Heart left ventricle (tissue), 16 donors: ENCODE data around the gene ATRNL1. TPM values are rescaled to one million over a fixed set of nuclear protein-coding genes. Genes with fewer than 3 reads are reported as not detected.

Source experiments
- ATAC-seq, 4 donors: fragments of 200-7000 bp; cut with Tn5 transposase; one replicate each; pipeline ENCODE4 v1.9.1; 2020 to 2022; ENCODE audit warnings: moderate library complexity in 4 of 4, mild to moderate bottlenecking in 3 of 4, moderate number of reproducible peaks in 1 of 4
- DNase-seq, 5 donors: peaks; one replicate each; pipeline ENCODE4 v3.0.0-alpha.2; 2020
- H3K27ac ChIP-seq, 12 donors: fragments of 200-600 bp; sonication (generic) in 4 of 12; one replicate each; pipeline versions ENCODE4 v1.5.0 to v1.8.0; 2016 to 2022; ENCODE audit warnings: mild to moderate bottlenecking in 2 of 12
- H3K27me3 ChIP-seq, 9 donors: fragments of 200-600 bp; sonication (generic) in 2 of 9; one replicate each; pipeline versions ENCODE4 v1.5.1 to v1.8.0; 2016 to 2022; ENCODE audit warnings: mild to moderate bottlenecking in 3 of 9
- H3K36me3 ChIP-seq, 9 donors: fragments of 200-600 bp; sonication (generic) in 2 of 9; one replicate each; pipeline versions ENCODE4 v1.5.0 to v1.8.0; 2018 to 2022; ENCODE audit warnings: mild to moderate bottlenecking in 2 of 9
- H3K4me1 ChIP-seq, 12 donors: fragments of 200-600 bp; sonication (generic) in 4 of 12; one replicate each; pipeline versions ENCODE4 v1.5.0 to v1.8.0; 2016 to 2022; ENCODE audit warnings: mild to moderate bottlenecking in 3 of 12
- H3K4me3 ChIP-seq, 12 donors: fragments of 200-600 bp; sonication (generic) in 4 of 12; one replicate each; pipeline versions ENCODE4 v1.5.0 to v1.8.0; 2017 to 2022; ENCODE audit warnings: mild to moderate bottlenecking in 9 of 12, moderate library complexity in 4 of 12
- H3K9me3 ChIP-seq, 12 donors: fragments of 200-600 bp; sonication (generic) in 4 of 12; one replicate each; pipeline versions ENCODE4 v1.5.0 to v1.8.0; 2016 to 2022; ENCODE audit warnings: mild to moderate bottlenecking in 1 of 12
- POLR2A ChIP-seq, 2 donors: fragments of 450-650 bp; IDR thresholded peaks; one replicate each; pipeline ENCODE4 v1.6.1; 2017; ENCODE audit warnings: antibody characterized with exemption in 2 of 2, mild to moderate bottlenecking in 2 of 2, moderate library complexity in 2 of 2
- WGBS, 4 donors: extraction: QIAGEN DNeasy Blood & Tissue Kit in 2 of 4; methylation state at CpG; one replicate each; pipeline versions ENCODE4 v1.1.5 to v1.1.7; 2013 to 2018; 5-methylcytosine and 5-hydroxymethylcytosine counted together
- intact Hi-C, 10 donors: fragments of 100-400 bp; cut with DNase I; formaldehyde crosslinking; loops; one replicate each; pipeline versions ENCODE4 v1.11.1 to v1.14.2; 2022
- polyA plus RNA-seq, 2 donors: library from polyadenylated mRNA; stranded (reverse); fragments of 200-250 nt; gene quantifications; one replicate each; pipeline ENCODE4 v1.2.3, GENCODE V29; 2013
- total RNA-seq, 9 donors: library from RNA; depleted of rRNA in 2 of 9; stranded (reverse); fragments of >200 nt in 2 of 9; fragmentation: NEBNext Ultra II Directional in 3 of 9; extraction: Animal tissue kit (Norgen Biotek cat#: 25700) in 3 of 9; gene quantifications; one replicate each; pipeline versions ENCODE4 v1.1.0 to v1.2.4, GENCODE V29; 2016 to 2023
- TF ChIP-seq, protein P1 (sequence below), 12 donors: fragments of 200-600 bp; sonication (generic) in 4 of 12; IDR thresholded peaks; one replicate each; pipeline versions ENCODE4 v1.5.0 to v1.8.0; 2018 to 2022; ENCODE audit warnings: antibody characterized with exemption in 12 of 12, mild to moderate bottlenecking in 5 of 12
- donor health status: ischemic (EF 13 %, LVEDD 7.1; RV severe dilation, severe dysfunction).
- donor health status: healthy with polysubstance abuse.
- donor health status: DM: no; HTN: yes; CAD: no.
- donor health status: DM: no; HTN: no; CAD: no.
- donor health status: ischemic (EF 25% LVEDD 6.9; RV normal size, moderate dysfunction).
- donor health status: ischemic (EF 25% LVEDD 5.7; RV mildly dilated, moderate dysfunction).
- donor health status: healthy.
- donor health status: DM: yes; HTN: yes; CAD: no.
- donor health status: ischemic (EF 35%, LVEDD 5.7; RV mildly dilated, moderate dysfunction).
- donor health status: nonischemic (EF 11% LVEDD 7.7; RV severe dilation, severe dysfunction).
- donor health status: DM: yes; HTN: yes; CAD: no.
- donor health status: PGD.
- donor health status: ischemic (EF 29% LVEDD 5.4; RV normal size, mild dysfunction).
- donor health status: nonischemic (EF 23%, LVEDD 6.1; RV moderate dilation, normal function).

ATRNL1 gene
- total and polyA plus RNA-seq, 11 donors, result 0.13 to 28.5 (median 3.0) TPM

GRCh38 chr10:115082506-115082905 is 10.7 kb upstream of the ATRNL1 start:
- no peaks in the 10 kb centered on the region for H3K27me3 ChIP-seq
- TF ChIP-seq, protein P1, sequence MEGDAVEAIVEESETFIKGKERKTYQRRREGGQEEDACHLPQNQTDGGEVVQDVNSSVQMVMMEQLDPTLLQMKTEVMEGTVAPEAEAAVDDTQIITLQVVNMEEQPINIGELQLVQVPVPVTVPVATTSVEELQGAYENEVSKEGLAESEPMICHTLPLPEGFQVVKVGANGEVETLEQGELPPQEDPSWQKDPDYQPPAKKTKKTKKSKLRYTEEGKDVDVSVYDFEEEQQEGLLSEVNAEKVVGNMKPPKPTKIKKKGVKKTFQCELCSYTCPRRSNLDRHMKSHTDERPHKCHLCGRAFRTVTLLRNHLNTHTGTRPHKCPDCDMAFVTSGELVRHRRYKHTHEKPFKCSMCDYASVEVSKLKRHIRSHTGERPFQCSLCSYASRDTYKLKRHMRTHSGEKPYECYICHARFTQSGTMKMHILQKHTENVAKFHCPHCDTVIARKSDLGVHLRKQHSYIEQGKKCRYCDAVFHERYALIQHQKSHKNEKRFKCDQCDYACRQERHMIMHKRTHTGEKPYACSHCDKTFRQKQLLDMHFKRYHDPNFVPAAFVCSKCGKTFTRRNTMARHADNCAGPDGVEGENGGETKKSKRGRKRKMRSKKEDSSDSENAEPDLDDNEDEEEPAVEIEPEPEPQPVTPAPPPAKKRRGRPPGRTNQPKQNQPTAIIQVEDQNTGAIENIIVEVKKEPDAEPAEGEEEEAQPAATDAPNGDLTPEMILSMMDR (IDR thresholded peaks at IDR 0.05), result no peak
- TF ChIP-seq POLR2A (IDR thresholded peaks at IDR 0.05), result no peak
- no peaks in the 10 kb centered on the region for H3K36me3 ChIP-seq
- no peak for DNase-seq
- 62 to 65% (median 64%) methylated on average over 2 of the region's 2 CpGs for WGBS, 4 donors
- no peak overlapping the region for H3K27ac ChIP-seq
- peaks cover 0 to 16% (median 4%) of the 10 kb centered on the region in 12 donors for H3K9me3 ChIP-seq
- peaks cover 0 to 5% (median 0%) of the 10 kb centered on the region in 12 donors for H3K4me1 ChIP-seq
- intact Hi-C loops, result no loop called here
- ATAC-seq, result peak in 1 of 4 donors; percentile 27
- no peak overlapping the region for H3K4me3 ChIP-seq

GRCh38 chr10:115084277-115084850 is 8.8 kb upstream of the ATRNL1 start:
- WGBS, 4 donors, result 65 to 73% (median 67%) methylated on average over 5 of the region's 5 CpGs
- no peak for ATAC-seq
- no peak for TF ChIP-seq POLR2A (IDR thresholded peaks at IDR 0.05)
- TF ChIP-seq, protein P1 (IDR thresholded peaks at IDR 0.05), result no peak
- intact Hi-C loops, result no loop called here
- no peaks in the 10 kb centered on the region for H3K36me3 ChIP-seq
- no peaks in the 10 kb centered on the region for H3K27me3 ChIP-seq
- H3K27ac ChIP-seq, result no peak overlapping the region
- no peak for DNase-seq
- H3K4me1 ChIP-seq, result peaks cover 0 to 5% (median 0%) of the 10 kb centered on the region in 12 donors
- H3K4me3 ChIP-seq, result no peak overlapping the region
- H3K9me3 ChIP-seq, result peaks cover 0 to 14% (median 1%) of the 10 kb centered on the region in 12 donors

GRCh38 chr10:115091161-115091560 is 2.0 kb upstream of the ATRNL1 start:
- no peak overlapping the region for H3K27ac ChIP-seq
- H3K9me3 ChIP-seq, result peaks cover 0 to 14% (median 1%) of the 10 kb centered on the region in 12 donors
- H3K36me3 ChIP-seq, result no peaks in the 10 kb centered on the region
- H3K4me3 ChIP-seq, result no peak overlapping the region
- peaks cover 4 to 52% (median 12%) of the 10 kb centered on the region in 9 donors for H3K27me3 ChIP-seq
- DNase-seq, result no peak
- no peak for TF ChIP-seq POLR2A (IDR thresholded peaks at IDR 0.05)
- TF ChIP-seq, protein P1 (IDR thresholded peaks at IDR 0.05), result no peak
- WGBS, 4 donors, result 78 to 86% (median 80%) methylated on average over 6 of the region's 6 CpGs
- intact Hi-C loops, result no loop called here
- H3K4me1 ChIP-seq, result peaks cover 0 to 20% (median 0%) of the 10 kb centered on the region in 12 donors
- no peak for ATAC-seq

DNA sequence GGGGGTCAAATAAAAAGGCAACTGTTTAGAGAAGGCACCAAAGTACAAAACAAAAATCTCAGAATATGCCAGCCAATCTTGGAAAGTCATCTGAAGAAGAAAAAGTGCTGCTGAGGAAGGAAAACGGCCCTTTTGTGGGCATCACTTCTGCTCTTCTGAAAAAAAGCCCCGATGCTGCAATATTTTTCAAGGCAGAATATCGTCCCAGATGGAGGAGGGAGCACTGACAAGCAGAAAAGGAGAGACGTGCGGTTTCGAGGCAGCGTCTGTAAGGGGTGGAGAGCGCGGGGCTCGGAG is 959 bp upstream of the ATRNL1 start:
- H3K9me3 ChIP-seq, result peaks cover 0 to 11% (median under 1%) of the 10 kb centered on the region in 12 donors
- peaks cover 4 to 57% (median 12%) of the 10 kb centered on the region in 9 donors for H3K27me3 ChIP-seq
- peak overlapping the region in 1 of 12 donors; percentile 75 for H3K27ac ChIP-seq
- H3K4me3 ChIP-seq, result peak overlapping the region; percentile 38 to 87 (median 70)
- no peak for TF ChIP-seq POLR2A (IDR thresholded peaks at IDR 0.05)
- TF ChIP-seq, protein P1 (IDR thresholded peaks at IDR 0.05), result no peak
- peaks cover 0 to 20% (median 0%) of the 10 kb centered on the region in 12 donors for H3K4me1 ChIP-seq
- intact Hi-C loops, result no loop called here
- DNase-seq, result no peak
- peak in 2 of 4 donors; percentile 27 to 30 for ATAC-seq
- 1 to 2% (median 2%) methylated on average over 10 of the region's 10 CpGs for WGBS, 4 donors
- no peaks in the 10 kb centered on the region for H3K36me3 ChIP-seq
